GM12873 (cell line): Measurements from ENCODE around the gene LMAN1.
A peak's percentile ranks its signal among the peaks of the same experiment; 100 is the strongest.

Experiments used
- CTCF ChIP-seq: IDR thresholded peaks from 2 replicates; pipeline ENCODE4 v1.5.1; 2012; ENCODE audit warnings: low read depth, mild to moderate bottlenecking, moderate library complexity, low read length, control low read depth; ENCODE audit not compliant: insufficient read depth; ENCODE audit errors: missing control alignments

LMAN1 gene

GRCh38 chr18:59358712-59359575, at the start of gene LMAN1:
LMAN1 (minus strand) TSS chr18:59359265; CDS start chr18:59359244, 21 bp downstream.
- no peak for TF ChIP-seq CTCF

- peak; percentile 96 for TF ChIP-seq CTCF
Measured at GRCh38 chr18:59402432-59403090, 43.5 kb upstream of the LMAN1 start.

GRCh38 chr18:59400407-59400806, 41.3 kb upstream of the LMAN1 start:
- TF ChIP-seq CTCF: no peak

GRCh38 chr18:59395226-59396175, 36.4 kb upstream of the LMAN1 start:
- no peak for TF ChIP-seq CTCF

GRCh38 chr18:59393381-59393780, 34.3 kb upstream of the LMAN1 start:
- no peak for TF ChIP-seq CTCF

- TF ChIP-seq CTCF: no peak
Measured at GRCh38 chr18:59388817-59389216, 29.8 kb upstream of the LMAN1 start.
